Measurements from ENCODE around the gene BACH1.
A peak's percentile ranks its signal among the peaks of the same experiment; 100 is the strongest.

BACH1 gene

DNA sequence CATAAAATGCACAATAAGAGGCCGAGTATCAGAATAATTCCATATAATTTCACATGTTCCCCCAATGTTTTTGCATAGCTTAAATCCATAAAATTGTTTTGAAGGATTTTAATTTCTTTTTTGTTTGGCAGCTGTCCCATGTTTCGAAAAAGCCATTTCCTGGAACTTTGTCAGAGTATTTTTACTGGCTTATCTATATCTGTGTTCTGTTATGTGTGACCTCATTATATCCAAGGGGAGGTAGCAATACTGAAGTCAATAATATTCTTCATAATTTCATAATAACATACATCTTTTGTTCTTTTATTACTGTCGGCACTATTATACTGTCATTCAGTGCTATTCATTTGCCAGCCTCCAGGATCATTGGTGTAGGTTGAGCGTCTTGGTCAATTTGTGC lies 9.4 kb upstream of the BACH1 start:
- ChIA-PET POLR2A (no interaction called here), CTCF (interaction anchor here (1.0 to 2.8 kb wide), 5 partner anchors 8 to 14 kb away, joined by 3 to 13 read pairs (median 5); partner anchors contain the start of gene BACH1)
- no peak overlapping the region for H3K4me3 ChIP-seq (ENCODE audit: low read depth, low read length)
- no peak for TF ChIP-seq CTCF (IDR thresholded peaks at IDR 0.05; ENCODE audit: insufficient read depth, low read length, missing control alignments)
- DNase-seq (ENCODE audit: low read depth, low spot score), result no peak

DNA sequence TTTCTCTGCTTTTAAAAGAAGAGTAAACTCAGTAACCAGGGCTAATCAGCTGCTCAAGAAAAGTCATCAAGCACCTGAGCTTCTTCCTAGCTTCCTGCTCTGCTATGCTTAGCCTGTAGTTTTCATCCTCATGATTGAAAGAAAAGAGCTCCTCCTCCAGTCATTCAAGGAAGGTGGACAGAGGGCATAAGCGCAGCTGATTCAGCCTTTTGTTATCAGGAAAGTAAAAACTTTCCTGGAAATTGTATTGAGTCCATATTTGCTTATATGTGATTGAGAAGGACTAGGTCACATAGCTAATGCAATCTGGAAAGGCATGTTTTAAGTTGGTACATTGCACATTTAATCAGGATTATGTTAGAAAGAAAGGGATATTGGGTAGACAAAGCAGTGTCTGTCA lies 8.5 kb upstream of the BACH1 start:
- TF ChIP-seq CTCF (IDR thresholded peaks at IDR 0.05; ENCODE audit: insufficient read depth, low read length, missing control alignments), result no peak
- CTCF ChIA-PET, result interaction anchor here (1.0 to 1.3 kb wide), 3 partner anchors 8 to 27 kb away, joined by 3 to 6 read pairs (median 3); no protein-coding TSS in a partner anchor
- H3K4me3 ChIP-seq (ENCODE audit: low read depth, low read length), result no peak overlapping the region
- POLR2A ChIA-PET, result no interaction called here
- DNase-seq (ENCODE audit: low read depth, low spot score), result no peak

- DNase-seq (ENCODE audit: low read depth, low spot score), result no peak
- no peak for TF ChIP-seq CTCF (IDR thresholded peaks at IDR 0.05; ENCODE audit: insufficient read depth, low read length, missing control alignments)
- H3K4me3 ChIP-seq (ENCODE audit: low read depth, low read length), result no peak overlapping the region
- POLR2A ChIA-PET, result no interaction called here
- CTCF ChIA-PET, result no interaction called here
Observed at GRCh38 chr21:29293495-29293894, 5.2 kb upstream of the BACH1 start.

- ChIA-PET CTCF (interaction anchor here (1.1 kb wide), 2 partner anchors 131 to 207 kb away, joined by 3 read pairs; no protein-coding TSS in a partner anchor), POLR2A (no interaction called here)
- no peak for TF ChIP-seq CTCF (IDR thresholded peaks at IDR 0.05; ENCODE audit: insufficient read depth, low read length, missing control alignments)
- no peak for DNase-seq (ENCODE audit: low read depth, low spot score)
- H3K4me3 ChIP-seq (ENCODE audit: low read depth, low read length), result no peak overlapping the region
Observed at GRCh38 chr21:29295066-29295650, 3.6 kb upstream of the BACH1 start.

DNA sequence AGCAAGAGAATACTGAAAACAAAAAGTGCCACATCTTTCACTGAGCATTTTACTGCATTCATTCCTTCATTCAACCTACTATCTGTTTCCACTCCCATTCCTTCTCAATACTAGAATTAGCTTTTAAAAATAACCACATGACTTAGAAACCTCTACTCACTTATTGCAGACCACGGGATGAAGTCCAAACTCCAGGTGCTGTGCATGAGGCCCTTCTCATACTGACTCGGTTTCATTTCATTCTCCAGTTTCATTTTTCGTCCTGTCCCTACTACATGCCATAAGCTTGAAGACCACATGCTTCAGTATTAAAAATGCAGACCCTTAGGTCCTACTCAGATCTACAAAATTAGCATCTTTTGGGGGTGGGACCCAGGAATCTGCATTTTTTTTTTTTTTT lies 2.3 kb upstream of the BACH1 start:
- CTCF ChIA-PET, result interaction anchor here (0.8 to 1.4 kb wide), 2 partner anchors 29 to 48 kb away, joined by 4 to 5 read pairs; no protein-coding TSS in a partner anchor
- TF ChIP-seq CTCF (IDR thresholded peaks at IDR 0.05; ENCODE audit: insufficient read depth, low read length, missing control alignments), result no peak
- no peak for DNase-seq (ENCODE audit: low read depth, low spot score)
- POLR2A ChIA-PET, result no interaction called here
- H3K4me3 ChIP-seq (ENCODE audit: low read depth, low read length), result no peak overlapping the region

DNA sequence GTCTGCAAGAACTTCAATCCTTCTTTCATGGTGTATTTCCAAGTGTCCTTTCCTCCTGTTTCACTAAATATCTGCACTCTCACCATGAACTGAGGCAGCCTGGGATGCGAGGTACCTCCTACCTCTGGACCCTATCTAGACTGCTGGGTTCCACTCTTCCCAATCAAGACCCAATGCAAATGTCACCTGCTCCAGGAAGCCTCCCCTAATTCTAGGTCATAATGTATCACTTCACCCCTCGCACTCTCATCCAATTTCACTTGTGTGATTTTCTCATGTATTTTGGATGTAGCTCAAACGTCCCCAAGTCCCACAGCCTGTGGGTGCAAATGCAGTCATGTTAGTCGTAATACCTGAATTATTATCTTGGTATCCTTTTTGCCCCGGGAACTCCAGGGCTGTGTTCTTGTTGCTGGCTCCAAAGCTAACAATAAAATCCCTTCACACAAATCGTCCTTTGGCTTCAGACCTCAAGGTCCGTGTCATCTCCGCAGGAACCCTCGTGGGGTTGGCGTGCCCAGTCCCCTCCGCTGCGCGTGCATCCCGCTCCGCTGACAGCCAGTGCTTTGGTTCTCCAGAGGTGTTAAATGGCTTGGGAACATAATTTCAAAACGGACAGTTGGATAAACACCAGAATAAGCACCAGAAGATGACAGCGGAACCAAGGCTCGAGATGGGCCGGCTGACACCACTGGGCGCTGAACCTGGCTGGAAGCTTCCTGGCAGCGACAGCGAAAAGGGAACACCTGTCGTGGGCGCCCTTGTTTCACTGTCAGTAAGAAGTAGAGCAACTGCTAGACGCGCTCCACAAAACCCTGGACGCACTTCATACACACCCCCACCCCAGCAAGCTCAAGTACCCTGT lies 1.0 kb upstream of the BACH1 start:
- H3K4me3 ChIP-seq (ENCODE audit: low read depth, low read length), result peak overlapping the region; percentile 96
- ChIA-PET CTCF (interaction anchor here (0.6 to 2.2 kb wide), 10 partner anchors 8 to 148 kb away, joined by 3 to 13 read pairs (median 4); no protein-coding TSS in a partner anchor), POLR2A (interaction anchor here (0.5 to 3.6 kb wide), 5 partner anchors 38 to 224 kb away, joined by 3 to 11 read pairs (median 4); partner anchors contain the start of gene CCT8)
- DNase-seq (ENCODE audit: low read depth, low spot score), result no peak
- no peak for TF ChIP-seq CTCF (IDR thresholded peaks at IDR 0.05; ENCODE audit: insufficient read depth, low read length, missing control alignments)
